ENCODE results near the gene MAGEA4. TPM values are rescaled to one million over a fixed set of nuclear protein-coding genes. Genes with fewer than 3 reads are reported as not detected.
"Not testable (repeated sequence)": the region's sequence is repeated elsewhere in the genome, so short reads cannot be mapped to it uniquely, and the experiment has no call there.

Gene MAGEA4
- total RNA-seq, 8 experiments from 2014 or later = 0.08 to 0.28 (median 0.19) TPM; not detected in 4

DNA sequence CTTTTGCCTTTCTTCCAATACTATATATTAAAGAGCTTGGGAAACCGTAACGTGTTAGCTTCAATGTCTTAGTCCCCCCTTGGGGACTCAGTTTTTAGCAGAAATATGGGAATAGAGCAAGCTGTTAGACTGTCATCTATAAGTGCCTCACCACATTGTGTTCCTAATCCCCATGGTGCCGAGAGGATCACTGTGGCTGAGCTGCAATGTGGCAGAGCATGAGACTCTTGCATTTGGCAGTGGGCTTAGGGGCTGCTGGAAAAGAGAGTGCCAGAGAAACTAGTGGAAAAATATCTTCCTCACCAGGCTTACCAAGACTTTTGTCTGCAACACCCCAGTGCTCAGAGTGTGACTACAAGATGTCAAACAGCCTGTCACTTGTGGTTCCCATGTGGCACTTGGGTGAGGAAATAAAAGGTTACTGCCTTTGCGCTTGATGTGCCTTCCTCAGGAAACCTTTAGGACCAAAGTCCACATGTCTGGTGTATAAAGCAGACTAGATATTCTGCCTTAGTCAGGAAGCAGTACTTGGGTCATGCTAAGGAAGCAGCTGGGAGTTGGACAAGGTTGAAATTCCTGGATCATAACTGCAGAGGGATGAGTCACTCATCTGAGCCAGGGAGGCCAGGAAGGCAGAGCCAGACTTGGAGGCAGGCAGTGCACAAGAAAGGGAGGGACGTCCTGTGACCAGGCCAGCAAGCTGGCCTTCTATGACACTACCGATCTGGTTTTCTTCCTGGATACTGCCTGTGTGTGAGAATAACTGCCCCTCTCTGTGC is 9.7 kb upstream of the MAGEA4 start:
- Histone ChIP-seq H3K4me3 (no peak overlapping the region), H3K4me1 (replicated peaks in 1 of 2) (no peaks in the 10 kb centered on the region), H3K27ac (no peak overlapping the region)
- ATAC-seq (replicated peaks in 6 of 8) = peak; percentile 70 to 98 (median 82)
- WGBS, 10 experiments = 0 to 43% methylated on average over 1 of the region's 6 CpGs; no CpG with 5 or more reads in 8 of the 10 experiments
- in situ Hi-C loops (cut with MboI; ENCODE audit: low pct_unique_long_range_greater_than_20kb in 2 of 9, low sequenced_read_pairs in 9 of 9, unreplicated experiment in 9 of 9) = no loop called here

DNA sequence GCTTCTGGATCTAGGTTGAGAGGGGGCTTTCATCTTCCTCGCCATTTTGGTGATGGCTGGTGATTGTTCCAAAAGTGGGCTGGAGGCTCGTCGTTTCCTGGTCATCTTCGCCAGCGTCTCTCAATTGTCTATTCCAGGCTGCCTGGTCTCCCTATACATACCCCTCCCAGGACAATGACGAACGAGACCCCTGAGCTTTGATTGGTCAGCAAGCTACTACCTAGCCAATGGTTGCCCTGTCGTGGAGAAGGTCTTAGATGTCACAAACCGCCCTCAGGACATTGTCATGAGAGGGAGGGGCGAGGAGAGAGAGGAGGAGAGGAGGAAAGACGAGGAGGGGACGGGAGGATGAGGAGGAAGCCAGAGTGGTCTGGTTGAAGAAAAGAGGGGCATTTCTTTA is 7.7 kb upstream of the MAGEA4 start:
- 45 to 51% methylated on average over 2 to 3 of the region's 12 CpGs; no CpG with 5 or more reads in 8 of the 10 experiments for WGBS, 10 experiments

DNA sequence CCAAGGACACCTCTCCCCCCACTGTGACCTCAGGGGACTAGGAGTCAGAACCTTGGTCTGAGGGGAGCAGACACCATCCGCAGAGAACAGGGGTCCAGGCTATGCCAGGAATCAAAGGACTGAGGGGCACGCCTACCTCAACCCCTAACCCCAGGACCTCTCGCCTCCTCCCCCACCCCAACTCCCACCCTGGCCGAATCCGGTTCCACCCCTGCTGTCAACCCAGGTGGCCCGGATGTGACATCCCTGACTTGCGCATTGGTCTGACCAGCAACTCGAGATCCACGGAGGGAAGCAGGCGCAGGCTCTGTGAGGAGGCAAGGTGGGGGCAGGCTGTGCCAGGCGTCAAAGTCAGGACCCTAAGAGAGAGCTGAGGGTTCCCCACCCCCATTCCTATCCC is 468 bp upstream of the MAGEA4 start:
- in situ Hi-C loops (cut with MboI; ENCODE audit: low pct_unique_long_range_greater_than_20kb in 2 of 9, low sequenced_read_pairs in 9 of 9, unreplicated experiment in 9 of 9) = no loop called here
- H3K27ac ChIP-seq = no peak overlapping the region
- no peak overlapping the region for H3K4me3 ChIP-seq
- no CpG with 5 or more reads among the region's 11 CpGs for WGBS, 10 experiments
- no peak for ATAC-seq (replicated peaks in 6 of 8)
- no peaks in the 10 kb centered on the region for H3K4me1 ChIP-seq (replicated peaks in 1 of 2)

More for the DNA sequence above, 7.7 kb upstream of the MAGEA4 start:
- Histone ChIP-seq H3K4me1 (replicated peaks in 1 of 2) (no peaks in the 10 kb centered on the region), H3K4me3 (no peak overlapping the region), H3K27ac (no peak overlapping the region)
- in situ Hi-C loops (cut with MboI; ENCODE audit: low pct_unique_long_range_greater_than_20kb in 2 of 9, low sequenced_read_pairs in 9 of 9, unreplicated experiment in 9 of 9) = no loop called here
- no peak for ATAC-seq (replicated peaks in 6 of 8)

DNA sequence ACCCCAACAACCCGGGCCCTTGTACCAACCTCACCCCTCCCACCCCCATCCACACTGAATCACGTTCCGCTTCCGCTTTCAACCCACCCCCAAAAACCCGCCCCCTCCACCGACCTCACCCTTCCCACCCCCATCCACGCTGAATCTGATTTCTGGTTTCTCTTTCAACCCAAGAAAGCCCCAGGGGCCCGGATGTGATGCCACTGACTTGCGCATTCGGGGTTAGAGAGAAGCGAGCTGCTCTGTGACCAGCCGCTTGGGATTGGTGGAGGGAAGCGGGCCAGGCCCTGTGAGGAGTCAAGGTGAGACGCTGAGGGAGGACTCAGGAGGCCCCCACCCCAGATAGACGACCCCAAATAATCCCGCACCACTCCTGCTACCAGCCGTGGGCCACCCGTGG is 6.0 kb downstream of the MAGEA4 start:
- H3K27ac ChIP-seq; H3K4me1 ChIP-seq (replicated peaks in 1 of 2); in situ Hi-C loops (cut with MboI; ENCODE audit: low pct_unique_long_range_greater_than_20kb in 2 of 9, low sequenced_read_pairs in 9 of 9, unreplicated experiment in 9 of 9); H3K4me3 ChIP-seq; ATAC-seq (replicated peaks in 6 of 8): not testable (repeated sequence)
- WGBS, 10 experiments = no CpG with 5 or more reads among the region's 18 CpGs

DNA sequence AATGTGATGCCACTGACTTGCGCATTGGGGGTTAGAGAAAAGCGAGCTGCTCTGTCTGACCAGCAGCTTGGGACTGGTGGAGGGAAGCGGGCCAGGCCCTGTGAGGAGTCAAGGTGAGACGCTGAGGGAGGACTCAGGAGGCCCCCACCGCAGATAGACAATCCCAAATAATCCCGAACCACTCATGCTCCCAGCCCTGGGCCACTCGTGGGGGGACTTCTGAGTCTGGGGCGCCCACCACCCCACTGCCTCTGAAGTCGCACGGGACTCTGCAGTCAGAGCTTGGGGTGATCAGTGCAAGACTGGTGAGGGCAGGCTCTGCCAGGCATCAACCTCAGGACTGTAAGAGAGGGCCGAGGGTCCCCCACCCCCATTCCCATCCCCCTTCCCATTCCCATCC is 6.9 kb downstream of the MAGEA4 start:
- in situ Hi-C loops (cut with MboI; ENCODE audit: low pct_unique_long_range_greater_than_20kb in 2 of 9, low sequenced_read_pairs in 9 of 9, unreplicated experiment in 9 of 9) = no loop called here
- no peak for ATAC-seq (replicated peaks in 6 of 8)
- Histone ChIP-seq H3K27ac (no peak overlapping the region), H3K4me3 (no peak overlapping the region), H3K4me1 (replicated peaks in 1 of 2) (no peaks in the 10 kb centered on the region)
- no CpG with 5 or more reads among the region's 11 CpGs for whole genome bisulfite sequencing, 10 experiments

DNA sequence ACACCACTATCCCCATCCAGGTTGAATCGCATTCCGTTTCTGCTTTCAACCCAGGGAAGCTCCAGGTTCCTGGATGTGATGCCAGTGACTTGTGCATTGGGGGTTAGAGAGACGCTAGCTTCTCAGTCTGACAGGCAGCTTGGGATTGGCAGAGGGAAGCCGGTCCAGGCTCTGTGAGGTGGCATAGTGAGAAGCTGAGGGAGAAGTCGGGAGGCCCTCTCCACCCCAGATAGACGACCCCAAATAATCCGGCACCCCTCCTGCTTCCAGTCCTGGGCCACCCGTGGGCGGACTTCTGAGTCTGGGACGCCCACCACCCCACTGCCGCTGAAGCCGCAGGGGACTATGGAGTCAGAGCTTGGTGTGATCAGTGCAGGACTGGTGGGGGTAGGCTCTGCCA is 7.4 kb downstream of the MAGEA4 start:
- no peaks in the 10 kb centered on the region for H3K4me1 ChIP-seq (replicated peaks in 1 of 2)
- WGBS, 10 experiments = no CpG with 5 or more reads among the region's 12 CpGs
- H3K4me3 ChIP-seq = no peak overlapping the region
- ATAC-seq (replicated peaks in 6 of 8) = no peak
- no peak overlapping the region for H3K27ac ChIP-seq
- in situ Hi-C loops (cut with MboI; ENCODE audit: low pct_unique_long_range_greater_than_20kb in 2 of 9, low sequenced_read_pairs in 9 of 9, unreplicated experiment in 9 of 9) = no loop called here

DNA sequence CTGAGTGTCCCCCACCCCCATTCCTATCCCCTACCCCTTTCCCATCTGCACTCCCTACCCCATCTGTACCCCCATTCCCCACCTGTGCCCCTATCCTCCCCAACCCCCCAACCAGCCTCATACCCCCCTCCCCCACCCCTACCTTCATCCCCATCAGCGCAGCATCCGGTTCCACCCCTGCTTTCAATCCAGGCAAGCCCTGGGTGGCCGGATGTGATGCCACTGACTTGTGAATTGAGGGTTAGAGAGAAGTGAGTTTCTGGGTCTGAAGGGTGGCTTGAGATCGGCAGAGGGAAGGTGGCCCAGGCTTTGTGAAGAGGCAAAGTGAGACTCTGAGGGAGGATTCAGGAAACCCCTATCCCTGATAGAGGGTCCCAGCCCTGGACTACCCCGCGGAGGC is 7.8 kb downstream of the MAGEA4 start:
- WGBS, 10 experiments = 83% methylated on average over 3 of the region's 6 CpGs; no CpG with 5 or more reads in 9 of the 10 experiments
- H3K4me3 ChIP-seq = no peak overlapping the region
- H3K4me1 ChIP-seq (replicated peaks in 1 of 2) = no peaks in the 10 kb centered on the region
- ATAC-seq (replicated peaks in 6 of 8) = no peak
- in situ Hi-C loops (cut with MboI; ENCODE audit: low pct_unique_long_range_greater_than_20kb in 2 of 9, low sequenced_read_pairs in 9 of 9, unreplicated experiment in 9 of 9) = no loop called here
- H3K27ac ChIP-seq = no peak overlapping the region

DNA sequence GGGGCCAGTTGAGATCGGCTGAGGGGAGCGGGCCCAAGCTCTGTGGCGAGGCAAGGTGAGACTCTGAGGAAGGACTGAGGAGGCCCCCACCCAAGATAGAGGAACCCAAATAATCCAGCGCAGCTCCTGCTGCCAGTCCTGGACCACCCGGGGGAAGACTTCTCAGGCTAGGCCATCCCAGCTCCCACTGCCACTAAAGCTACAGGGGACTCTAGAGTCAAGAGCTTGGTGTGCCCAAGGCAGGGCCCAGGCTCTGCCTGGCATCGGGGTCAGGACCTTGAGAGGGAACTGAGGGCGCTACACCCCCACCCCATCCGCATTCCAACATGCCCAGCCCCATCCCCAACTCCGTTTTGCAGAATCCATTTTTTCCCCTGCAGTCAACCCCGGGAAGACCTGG is 8.6 kb downstream of the MAGEA4 start:
- no CpG with 5 or more reads among the region's 10 CpGs for WGBS, 10 experiments
- no peak overlapping the region for H3K4me3 ChIP-seq
- H3K4me1 ChIP-seq (replicated peaks in 1 of 2) = no peaks in the 10 kb centered on the region
- H3K27ac ChIP-seq = no peak overlapping the region
- no peak for ATAC-seq (replicated peaks in 6 of 8)
- in situ Hi-C loops (cut with MboI; ENCODE audit: low pct_unique_long_range_greater_than_20kb in 2 of 9, low sequenced_read_pairs in 9 of 9, unreplicated experiment in 9 of 9) = no loop called here

DNA sequence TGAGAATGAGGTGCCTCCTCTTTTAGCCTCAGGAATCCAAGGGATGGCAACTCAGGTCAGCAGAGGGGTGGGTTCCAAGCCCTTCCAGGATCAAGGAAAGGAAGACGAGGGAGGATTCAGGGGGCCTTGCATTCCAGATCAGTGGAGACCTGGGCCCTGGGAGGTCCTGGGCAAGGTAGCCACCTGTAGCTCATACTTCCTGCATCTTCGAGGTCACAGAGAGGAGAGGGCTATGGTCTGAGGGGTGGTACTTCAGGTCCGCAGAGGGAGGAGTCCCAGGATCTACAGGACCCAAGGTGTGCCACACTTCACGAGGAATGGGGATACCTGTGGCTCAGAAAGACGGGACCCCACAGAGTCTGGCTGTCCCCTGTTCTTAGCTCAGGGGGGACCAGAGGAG is 9.2 kb downstream of the MAGEA4 start:
- in situ Hi-C loops (cut with MboI; ENCODE audit: low pct_unique_long_range_greater_than_20kb in 2 of 9, low sequenced_read_pairs in 9 of 9, unreplicated experiment in 9 of 9) = no loop called here
- no peak overlapping the region for H3K27ac ChIP-seq
- WGBS, 10 experiments = 37% methylated on average over 5 of the region's 5 CpGs; no CpG with 5 or more reads in 9 of the 10 experiments
- no peak for ATAC-seq (replicated peaks in 6 of 8)
- no peaks in the 10 kb centered on the region for H3K4me1 ChIP-seq (replicated peaks in 1 of 2)
- no peak overlapping the region for H3K4me3 ChIP-seq

DNA sequence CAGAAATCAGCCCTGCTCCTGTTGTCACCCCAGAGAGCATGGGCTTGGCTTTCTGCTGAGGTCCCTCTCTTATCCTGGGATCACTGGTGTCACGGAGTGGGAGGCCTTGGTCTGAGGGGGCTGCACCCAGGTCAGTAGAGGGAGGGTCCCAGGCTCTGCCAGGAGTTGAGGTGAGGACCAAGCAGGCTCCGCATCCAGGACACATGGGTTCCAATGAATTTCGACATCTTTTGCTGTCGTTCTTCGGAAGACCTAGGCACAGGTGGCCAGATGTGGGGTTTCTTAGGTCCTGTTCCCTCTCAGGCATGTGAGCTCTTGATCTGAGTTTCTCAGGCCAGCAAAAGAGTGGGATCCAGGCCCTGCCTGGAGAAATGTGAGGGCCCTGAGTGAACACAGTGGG is 10.0 kb downstream of the MAGEA4 start:
- WGBS, 10 experiments = 60% methylated on average over 1 of the region's 5 CpGs; no CpG with 5 or more reads in 9 of the 10 experiments
- Histone ChIP-seq H3K4me3 (no peak overlapping the region), H3K4me1 (replicated peaks in 1 of 2) (no peaks in the 10 kb centered on the region), H3K27ac (no peak overlapping the region)
- ATAC-seq (replicated peaks in 6 of 8) = no peak
- in situ Hi-C loops (cut with MboI; ENCODE audit: low pct_unique_long_range_greater_than_20kb in 2 of 9, low sequenced_read_pairs in 9 of 9, unreplicated experiment in 9 of 9) = no loop called here

DNA sequence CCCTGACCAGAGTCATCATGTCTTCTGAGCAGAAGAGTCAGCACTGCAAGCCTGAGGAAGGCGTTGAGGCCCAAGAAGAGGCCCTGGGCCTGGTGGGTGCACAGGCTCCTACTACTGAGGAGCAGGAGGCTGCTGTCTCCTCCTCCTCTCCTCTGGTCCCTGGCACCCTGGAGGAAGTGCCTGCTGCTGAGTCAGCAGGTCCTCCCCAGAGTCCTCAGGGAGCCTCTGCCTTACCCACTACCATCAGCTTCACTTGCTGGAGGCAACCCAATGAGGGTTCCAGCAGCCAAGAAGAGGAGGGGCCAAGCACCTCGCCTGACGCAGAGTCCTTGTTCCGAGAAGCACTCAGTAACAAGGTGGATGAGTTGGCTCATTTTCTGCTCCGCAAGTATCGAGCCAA is 11.0 kb downstream of the MAGEA4 start:
- in situ Hi-C loops (cut with MboI; ENCODE audit: low pct_unique_long_range_greater_than_20kb in 2 of 9, low sequenced_read_pairs in 9 of 9, unreplicated experiment in 9 of 9) = no loop called here
- no peak for ATAC-seq (replicated peaks in 6 of 8)
- 40 to 79% methylated on average over 1 to 3 of the region's 6 CpGs; no CpG with 5 or more reads in 8 of the 10 experiments for whole genome bisulfite sequencing, 10 experiments
- Histone ChIP-seq H3K4me1 (replicated peaks in 1 of 2) (no peaks in the 10 kb centered on the region), H3K27ac (no peak overlapping the region), H3K4me3 (no peak overlapping the region)

DNA sequence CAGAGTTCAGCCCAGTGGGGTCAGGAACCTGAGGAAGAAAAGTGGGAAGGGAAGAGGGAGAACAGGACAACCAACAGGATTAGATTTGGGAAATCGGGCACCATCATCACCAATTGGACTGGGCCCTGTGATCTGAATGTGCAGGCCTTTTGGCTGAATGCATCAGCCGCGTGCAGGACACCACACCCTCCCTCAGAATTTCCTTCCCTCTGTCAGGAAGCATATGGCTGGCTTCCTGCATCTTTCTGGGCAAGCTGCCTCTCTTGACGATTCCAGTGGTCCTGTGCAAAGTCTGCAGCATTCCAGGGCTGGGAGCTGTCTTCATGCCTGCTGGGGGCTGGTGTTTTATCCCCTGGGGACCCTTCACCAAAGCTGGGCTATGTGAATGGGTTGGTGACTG is 16.4 kb downstream of the MAGEA4 start:
- H3K4me3 ChIP-seq = no peak overlapping the region
- WGBS, 10 experiments = 0% methylated on average over 1 of the region's 4 CpGs; no CpG with 5 or more reads in 9 of the 10 experiments
- H3K27ac ChIP-seq = no peak overlapping the region
- H3K4me1 ChIP-seq (replicated peaks in 1 of 2) = no peaks in the 10 kb centered on the region
- peak in 2 of 8 experiments; percentile 48 to 52 for ATAC-seq (replicated peaks in 6 of 8)
- in situ Hi-C loops (cut with MboI; ENCODE audit: low pct_unique_long_range_greater_than_20kb in 2 of 9, low sequenced_read_pairs in 9 of 9, unreplicated experiment in 9 of 9) = no loop called here

DNA sequence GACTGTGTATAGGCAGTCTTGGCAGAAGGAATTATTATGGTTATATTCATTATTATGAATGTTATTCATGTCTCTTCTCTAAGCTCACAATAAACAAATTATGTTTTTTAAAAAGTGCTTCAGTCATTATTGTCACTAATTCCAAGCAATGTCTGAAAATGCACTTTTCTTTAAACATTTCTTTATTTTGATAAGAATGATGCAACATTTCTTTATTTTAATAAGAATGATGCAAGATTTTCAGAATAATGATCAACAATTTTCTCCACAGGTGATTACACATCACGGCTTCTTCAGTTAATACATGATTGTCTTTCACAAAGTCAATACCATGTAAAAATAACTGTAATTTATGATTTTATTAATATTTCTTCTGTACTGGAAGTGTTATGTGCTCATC is 22.7 kb downstream of the MAGEA4 start:
- whole genome bisulfite sequencing, 10 experiments = 67 to 92% (median 83%) methylated on average over 1 of the region's 1 CpG; no CpG with 5 or more reads in 4 of the 10 experiments
- no peak for ATAC-seq (replicated peaks in 6 of 8)

DNA sequence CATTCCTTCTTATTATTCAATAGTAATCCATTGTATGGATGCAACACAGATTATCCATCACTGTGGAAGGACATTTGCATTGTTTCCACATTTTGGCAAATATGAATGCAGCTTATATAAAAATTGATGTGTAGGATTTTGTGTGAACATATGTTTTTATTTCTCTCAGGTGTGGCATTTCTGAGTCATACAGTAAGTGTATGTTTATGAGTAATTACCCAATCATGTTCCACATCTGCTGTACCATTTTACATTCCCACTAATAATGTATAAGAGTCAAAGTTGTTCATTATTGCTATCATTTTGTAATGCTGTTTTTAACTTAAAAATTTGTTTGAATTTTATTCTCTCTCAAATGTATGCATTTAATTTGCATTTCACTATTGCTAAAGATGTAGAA is 25.5 kb downstream of the MAGEA4 start:
- ATAC-seq (replicated peaks in 6 of 8) = no peak
- no peak overlapping the region for H3K27ac ChIP-seq
- no peak overlapping the region for H3K4me3 ChIP-seq
- in situ Hi-C loops (cut with MboI; ENCODE audit: low pct_unique_long_range_greater_than_20kb in 2 of 9, low sequenced_read_pairs in 9 of 9, unreplicated experiment in 9 of 9) = no loop called here
- H3K4me1 ChIP-seq (replicated peaks in 1 of 2) = no peaks in the 10 kb centered on the region

More for the DNA sequence above, 22.7 kb downstream of the MAGEA4 start:
- in situ Hi-C loops (cut with MboI; ENCODE audit: low pct_unique_long_range_greater_than_20kb in 2 of 9, low sequenced_read_pairs in 9 of 9, unreplicated experiment in 9 of 9) = no loop called here
- Histone ChIP-seq H3K27ac (no peak overlapping the region), H3K4me1 (replicated peaks in 1 of 2) (no peaks in the 10 kb centered on the region), H3K4me3 (no peak overlapping the region)
